Stomach (tissue), 4 donors: Measurements from ENCODE around the gene ELAVL1.
"Not testable (repeated sequence)": the region's sequence is repeated elsewhere in the genome, so short reads cannot be mapped to it uniquely, and the experiment has no call there.

Source experiments
- POLR2A ChIP-seq, 4 donors: fragments of 450-650 bp; IDR thresholded peaks; one replicate each; pipeline ENCODE4 v1.6.1; 2016; ENCODE audit warnings: antibody characterized with exemption in 4 of 4, control low read depth in 2 of 4, mild to moderate bottlenecking in 1 of 4, moderate library complexity in 1 of 4
- POLR2AphosphoS5 ChIP-seq, 3 donors: sonication (generic); formaldehyde crosslinking; IDR thresholded peaks; one replicate each; pipeline ENCODE4 v1.6.1; 2016; ENCODE audit warnings: antibody characterized with exemption in 3 of 3

- TF ChIP-seq POLR2A, POLR2AphosphoS5 (IDR thresholded peaks at IDR 0.05): not testable (repeated sequence)
These were observed 18.8 kb upstream of the ELAVL1 start for GRCh38 chr19:8024256-8024655.
